Effector memory CD8-positive, alpha-beta T cell (primary cell): Measurements from ENCODE around the gene TBC1D5.

Source experiments
- ATAC-seq: fragments of 150-1000 bp; cut with Tn5 transposase; replicated peaks from 2 replicates; pipeline ENCODE4 v1.10.0; 2021; ENCODE audit warnings: mild to moderate bottlenecking, moderate library complexity
- DNase-seq, 3 experiments: peaks; one replicate each; pipeline ENCODE4 v3.0.0; 2021
- H3K27ac Mint-ChIP-seq, 2 donors: one replicate each; pipeline ENCODE4 v1.8.0; 2022; ENCODE audit warnings: mild to moderate bottlenecking in 2 of 2, mixed read lengths in 2 of 2, moderate library complexity in 2 of 2
- H3K27me3 Mint-ChIP-seq, 2 donors: one replicate each; pipeline ENCODE4 v1.8.0; 2022; ENCODE audit warnings: mixed read lengths in 2 of 2
- H3K36me3 Mint-ChIP-seq: one replicate; pipeline ENCODE4 v1.8.0; 2022; ENCODE audit warnings: mild to moderate bottlenecking, moderate library complexity, mixed read lengths; ENCODE audit not compliant: insufficient read depth
- H3K4me1 Mint-ChIP-seq, 2 donors: one replicate each; pipeline ENCODE4 v1.8.0; 2022; ENCODE audit warnings: low read depth in 2 of 2, mixed read lengths in 2 of 2
- H3K4me3 Mint-ChIP-seq, 2 donors: one replicate each; pipeline ENCODE4 v1.8.0; 2022; ENCODE audit warnings: mild to moderate bottlenecking in 2 of 2, mixed read lengths in 2 of 2, moderate library complexity in 2 of 2
- H3K9me3 Mint-ChIP-seq, 2 donors: one replicate each; pipeline ENCODE4 v1.8.0; 2022; ENCODE audit warnings: mixed read lengths in 2 of 2

TBC1D5 gene

DNA sequence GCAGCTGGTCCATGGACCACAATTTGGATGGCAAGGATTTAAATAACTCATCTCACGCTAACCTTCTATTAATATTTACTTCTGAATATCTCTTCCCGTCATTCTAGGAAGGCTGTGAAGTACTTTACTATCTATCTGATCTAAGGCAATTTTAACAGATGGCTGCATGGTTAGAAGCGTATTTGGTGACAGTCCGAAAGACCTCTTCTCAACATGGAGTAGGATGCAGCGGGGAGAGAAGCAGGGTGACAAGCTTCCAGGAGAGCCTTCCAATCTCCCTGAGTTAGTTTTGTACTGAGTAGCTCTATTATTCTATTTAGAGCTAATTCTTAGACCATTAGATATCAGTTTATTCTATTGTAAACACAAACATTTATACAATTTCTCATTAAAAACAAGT lies 548.3 kb downstream of the TBC1D5 start:
- H3K9me3 Mint-ChIP-seq = no peaks in the 10 kb centered on the region
- no peak overlapping the region for H3K4me3 Mint-ChIP-seq
- H3K36me3 Mint-ChIP-seq = no peaks in the 10 kb centered on the region
- H3K27ac Mint-ChIP-seq = no peak overlapping the region
- DNase-seq = no peak
- no peak for ATAC-seq
- H3K4me1 Mint-ChIP-seq = peaks cover 7 to 15% of the 10 kb centered on the region in 2 donors
- H3K27me3 Mint-ChIP-seq = no peaks in the 10 kb centered on the region

DNA sequence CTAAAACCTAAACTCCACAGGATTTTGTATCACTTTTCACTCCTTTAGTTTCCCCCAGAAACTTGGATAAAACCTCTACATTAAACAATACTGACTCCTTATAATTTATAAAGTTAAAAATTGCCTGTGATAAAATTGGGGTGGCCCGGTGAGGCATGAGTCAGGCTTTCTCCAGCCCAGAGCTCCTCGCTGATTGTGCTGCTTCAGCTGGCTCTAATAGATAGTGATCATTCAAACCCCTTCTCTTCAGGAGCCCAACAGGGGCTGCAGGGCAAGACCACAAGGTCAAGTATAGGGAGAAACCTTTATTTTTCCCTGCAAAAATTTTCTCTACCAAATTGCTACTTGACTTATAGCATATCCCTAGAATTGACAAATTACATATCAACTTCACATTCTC lies 549.4 kb downstream of the TBC1D5 start:
- ATAC-seq (no peak), DNase-seq (no peak)
- Mint-ChIP-seq H3K27me3 (no peaks in the 10 kb centered on the region), H3K4me3 (no peak overlapping the region), H3K9me3 (no peaks in the 10 kb centered on the region), H3K36me3 (no peaks in the 10 kb centered on the region), H3K27ac (peak overlapping the region in 1 of 2 donors; percentile 76), H3K4me1 (peaks cover 7 to 15% of the 10 kb centered on the region in 2 donors)

DNA sequence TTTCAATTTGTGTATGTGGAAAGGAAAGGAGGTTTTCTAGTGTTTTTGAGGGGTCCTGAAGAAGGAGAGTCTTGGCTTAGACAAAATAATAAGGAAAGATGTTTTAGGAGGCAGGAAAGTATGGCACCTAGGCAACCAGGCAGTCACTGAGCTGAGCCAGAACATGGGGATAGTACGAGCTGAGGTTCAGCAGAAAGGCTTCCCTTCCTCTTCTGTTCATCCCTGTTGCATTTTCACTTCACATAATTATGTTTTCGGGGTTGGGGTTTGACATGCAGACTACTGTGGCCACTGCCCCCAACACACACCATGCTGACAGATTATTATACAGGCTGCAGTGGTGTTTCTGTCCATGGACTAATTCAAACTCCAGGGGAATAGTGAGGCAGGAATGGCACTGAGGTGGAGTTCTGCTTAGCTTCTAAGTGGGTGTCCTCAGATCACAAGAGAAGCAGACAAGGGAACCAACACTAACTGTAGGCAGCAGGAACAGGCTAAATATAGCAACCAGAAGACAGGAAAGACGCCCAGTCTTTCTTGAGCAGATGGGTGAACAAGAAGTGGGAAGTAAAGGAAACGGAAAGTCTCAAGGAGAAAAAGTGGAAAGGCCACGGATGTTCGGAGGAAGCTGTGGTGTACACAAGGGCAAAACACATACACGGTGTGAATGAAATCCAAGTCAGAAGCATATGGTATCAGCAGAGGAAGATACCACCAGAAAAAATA lies 551.9 kb downstream of the TBC1D5 start:
- H3K36me3 Mint-ChIP-seq = no peaks in the 10 kb centered on the region
- ATAC-seq (no peak), DNase-seq (no peak)
- H3K4me1 Mint-ChIP-seq = peaks cover 4 to 15% of the 10 kb centered on the region in 2 donors
- no peak overlapping the region for H3K4me3 Mint-ChIP-seq
- no peaks in the 10 kb centered on the region for H3K27me3 Mint-ChIP-seq
- no peaks in the 10 kb centered on the region for H3K9me3 Mint-ChIP-seq
- peak overlapping the region in 1 of 2 donors; percentile 17 for H3K27ac Mint-ChIP-seq

DNA sequence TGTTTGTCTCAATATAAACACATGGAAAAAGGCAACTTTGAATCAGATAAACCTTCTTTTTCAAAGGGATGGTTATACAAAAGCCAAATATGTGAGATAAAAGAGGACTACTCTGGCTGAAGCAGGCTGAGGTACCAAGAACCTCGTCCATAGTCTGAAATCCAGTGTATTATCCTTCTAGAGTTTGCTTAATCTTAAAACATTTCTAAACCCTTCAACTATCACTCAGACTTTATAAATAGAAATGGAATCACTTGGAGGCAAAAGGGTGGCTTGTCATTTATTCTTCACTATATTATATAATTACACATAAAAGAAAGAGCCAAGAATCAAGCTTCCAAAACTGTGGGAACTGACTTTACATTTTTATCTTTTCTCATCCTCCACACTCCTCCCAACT lies 554.1 kb downstream of the TBC1D5 start:
- H3K27ac Mint-ChIP-seq = no peak overlapping the region
- no peak for DNase-seq
- H3K36me3 Mint-ChIP-seq = no peaks in the 10 kb centered on the region
- H3K9me3 Mint-ChIP-seq = no peaks in the 10 kb centered on the region
- peaks cover 10 to 18% of the 10 kb centered on the region in 2 donors for H3K4me1 Mint-ChIP-seq
- no peak for ATAC-seq
- H3K4me3 Mint-ChIP-seq = no peak overlapping the region
- no peaks in the 10 kb centered on the region for H3K27me3 Mint-ChIP-seq

DNA sequence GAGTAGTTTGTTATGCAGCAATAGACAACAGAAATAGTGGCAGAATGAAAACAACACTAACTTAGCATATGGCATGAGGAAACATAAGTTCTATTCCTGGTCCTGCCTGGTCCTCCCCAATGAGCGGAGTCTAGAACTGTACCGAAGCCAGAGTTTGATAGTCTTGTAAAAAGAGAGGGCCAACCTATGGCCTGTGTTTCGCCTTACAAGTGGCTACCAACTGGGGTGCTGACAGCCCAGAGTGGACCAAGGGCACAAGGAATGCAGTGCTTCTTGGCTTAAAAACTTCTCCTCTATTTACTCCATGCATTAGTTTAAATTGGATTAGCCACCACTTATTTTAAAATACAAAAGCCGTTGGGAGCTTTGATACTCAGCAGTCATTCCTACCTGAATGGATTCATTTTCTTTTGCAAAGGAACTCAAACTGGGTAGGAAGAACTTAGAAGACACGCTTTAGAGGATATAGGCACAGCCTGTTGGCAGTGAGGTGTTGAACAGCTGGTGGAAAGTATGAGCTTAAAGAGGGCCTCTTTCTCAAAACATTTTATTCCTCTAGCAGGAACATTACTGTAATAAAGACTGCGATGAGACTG lies 554.7 kb downstream of the TBC1D5 start:
- no peak overlapping the region for H3K27ac Mint-ChIP-seq
- no peaks in the 10 kb centered on the region for H3K27me3 Mint-ChIP-seq
- no peaks in the 10 kb centered on the region for H3K36me3 Mint-ChIP-seq
- no peak for DNase-seq
- peaks cover 15 to 25% of the 10 kb centered on the region in 2 donors for H3K4me1 Mint-ChIP-seq
- H3K4me3 Mint-ChIP-seq = no peak overlapping the region
- H3K9me3 Mint-ChIP-seq = no peaks in the 10 kb centered on the region
- no peak for ATAC-seq

DNA sequence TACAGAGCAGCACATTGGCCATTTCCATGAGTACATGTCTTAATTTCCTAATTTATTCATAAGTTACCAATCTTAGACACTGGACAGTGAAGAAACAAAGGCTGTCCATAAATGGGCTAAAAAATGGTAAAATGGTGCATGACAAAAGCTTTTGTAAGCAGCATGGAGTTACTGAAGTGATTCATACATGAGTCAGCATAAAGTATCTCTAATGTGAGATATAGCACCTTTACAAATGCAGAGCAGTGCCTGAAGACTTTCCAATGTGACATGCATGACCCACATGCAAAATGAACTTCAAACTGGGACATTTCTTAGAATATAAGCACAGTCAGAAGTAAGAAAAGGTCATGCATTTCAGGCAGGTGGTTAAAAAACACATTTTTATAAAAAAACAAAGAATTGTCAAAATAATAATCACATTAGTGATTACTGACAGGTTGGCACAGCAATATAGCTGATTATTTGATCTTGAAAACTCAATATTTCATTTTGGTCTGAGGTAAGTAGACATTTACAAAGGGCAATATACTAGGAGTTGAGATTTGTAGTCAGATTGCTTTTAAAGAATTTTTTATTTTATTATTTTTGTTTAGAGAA lies 558.4 kb downstream of the TBC1D5 start:
- Mint-ChIP-seq H3K36me3 (no peaks in the 10 kb centered on the region), H3K27me3 (no peaks in the 10 kb centered on the region)
- ATAC-seq = no peak

DNA sequence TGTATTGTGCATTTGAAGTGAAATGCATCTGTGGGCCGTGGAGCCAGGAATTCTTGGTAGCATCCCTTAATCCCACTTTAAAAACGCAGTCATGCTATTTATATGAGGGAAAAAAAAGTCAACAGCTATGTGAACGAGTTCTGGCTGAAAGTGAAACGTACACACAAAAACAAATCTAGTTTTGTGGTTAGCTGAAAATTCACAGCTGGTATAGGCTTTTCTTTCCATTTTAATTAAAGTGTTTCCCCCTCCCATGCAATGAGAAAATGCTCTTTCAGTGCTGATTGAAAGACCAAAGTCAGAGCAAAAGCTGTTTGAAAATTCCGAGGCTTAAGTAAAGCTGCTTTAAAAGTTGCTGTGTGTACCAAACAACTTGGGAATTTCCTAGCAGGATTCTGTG lies 560.3 kb downstream of the TBC1D5 start:
- H3K9me3 Mint-ChIP-seq = no peaks in the 10 kb centered on the region
- DNase-seq = peak in 1 of 3 experiments; percentile 3
- peaks cover 23 to 35% of the 10 kb centered on the region in 2 donors for H3K4me1 Mint-ChIP-seq
- no peaks in the 10 kb centered on the region for H3K36me3 Mint-ChIP-seq
- ATAC-seq = no peak
- no peaks in the 10 kb centered on the region for H3K27me3 Mint-ChIP-seq
- H3K27ac Mint-ChIP-seq = peak overlapping the region; percentile 21 to 38
- H3K4me3 Mint-ChIP-seq = peak overlapping the region; percentile 31 to 67

More for the DNA sequence above, 558.4 kb downstream of the TBC1D5 start:
- Mint-ChIP-seq H3K9me3 (no peaks in the 10 kb centered on the region), H3K4me1 (peaks cover 23 to 35% of the 10 kb centered on the region in 2 donors), H3K27ac (no peak overlapping the region), H3K4me3 (no peak overlapping the region)
- no peak for DNase-seq

DNA sequence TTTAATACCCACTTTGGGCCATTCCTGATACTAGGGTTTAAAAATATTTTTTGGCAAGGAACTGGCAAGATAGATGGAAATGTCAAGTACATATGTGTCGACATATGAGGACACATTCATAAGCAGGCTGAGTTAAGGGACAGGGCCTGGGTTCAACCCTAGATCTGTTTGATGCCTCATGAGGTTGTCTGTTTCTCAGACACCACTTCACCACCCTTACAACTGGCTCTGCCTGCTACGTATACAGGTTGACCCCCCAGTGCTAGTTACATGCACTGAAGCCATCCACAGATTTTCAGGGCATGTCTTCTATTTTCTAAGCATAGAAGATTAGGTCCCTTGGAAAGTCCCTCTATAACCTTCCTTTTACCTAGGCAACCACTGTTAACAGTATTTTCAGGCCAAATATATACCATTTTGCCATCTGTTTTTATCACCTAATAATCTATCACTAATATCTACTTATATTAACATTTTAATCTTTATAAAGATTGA lies 561.0 kb downstream of the TBC1D5 start:
- Mint-ChIP-seq H3K36me3 (no peaks in the 10 kb centered on the region), H3K27ac (peak overlapping the region in 1 of 2 donors; percentile 71), H3K27me3 (no peaks in the 10 kb centered on the region), H3K9me3 (no peaks in the 10 kb centered on the region), H3K4me1 (peaks cover 23 to 35% of the 10 kb centered on the region in 2 donors), H3K4me3 (no peak overlapping the region)
- no peak for ATAC-seq
- no peak for DNase-seq

DNA sequence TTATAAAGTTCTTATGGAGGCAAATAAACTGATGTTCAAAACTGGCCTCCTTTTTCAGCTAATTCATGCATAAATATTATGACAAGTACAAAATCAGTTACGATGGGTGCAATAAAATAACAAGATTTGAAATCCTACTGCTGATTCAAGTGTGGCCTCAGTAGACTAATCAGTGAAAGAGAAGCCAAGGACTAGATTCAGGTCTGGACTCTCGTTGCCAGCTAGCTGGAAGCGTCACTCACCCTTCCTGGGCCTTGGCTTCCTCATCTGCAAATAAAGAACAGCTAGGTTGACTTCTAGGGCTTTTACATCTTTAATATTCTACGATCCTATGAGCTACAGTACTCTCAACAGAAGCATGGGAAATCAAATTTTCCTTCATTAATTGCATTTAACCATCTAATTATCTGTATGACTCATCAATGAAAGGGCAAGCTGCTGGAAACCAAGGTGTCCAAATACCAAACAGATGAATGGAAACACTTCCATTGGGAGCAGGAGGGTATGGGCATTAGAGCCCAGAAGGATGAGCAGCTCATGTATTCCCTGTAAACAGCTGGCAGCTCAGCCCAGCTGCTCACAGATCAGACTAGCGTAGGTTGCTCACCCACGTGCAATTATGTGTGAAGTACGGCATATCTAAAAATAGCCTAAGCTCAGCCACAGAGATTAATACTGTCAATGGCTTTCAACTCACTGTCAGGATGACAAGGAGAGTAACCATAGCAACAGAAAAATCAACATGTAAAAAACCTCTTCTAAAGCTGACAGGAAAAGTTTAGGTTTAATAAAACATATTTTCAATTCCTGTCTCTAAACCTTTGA lies 562.8 kb downstream of the TBC1D5 start:
- Mint-ChIP-seq H3K36me3 (no peaks in the 10 kb centered on the region), H3K27me3 (no peaks in the 10 kb centered on the region), H3K9me3 (no peaks in the 10 kb centered on the region), H3K4me3 (no peak overlapping the region), H3K27ac (peak overlapping the region in 1 of 2 donors; percentile 71), H3K4me1 (peaks cover 23 to 35% of the 10 kb centered on the region in 2 donors)
- peak in 2 of 3 experiments; percentile 13 to 28 for DNase-seq
- peak; percentile 96 for ATAC-seq

DNA sequence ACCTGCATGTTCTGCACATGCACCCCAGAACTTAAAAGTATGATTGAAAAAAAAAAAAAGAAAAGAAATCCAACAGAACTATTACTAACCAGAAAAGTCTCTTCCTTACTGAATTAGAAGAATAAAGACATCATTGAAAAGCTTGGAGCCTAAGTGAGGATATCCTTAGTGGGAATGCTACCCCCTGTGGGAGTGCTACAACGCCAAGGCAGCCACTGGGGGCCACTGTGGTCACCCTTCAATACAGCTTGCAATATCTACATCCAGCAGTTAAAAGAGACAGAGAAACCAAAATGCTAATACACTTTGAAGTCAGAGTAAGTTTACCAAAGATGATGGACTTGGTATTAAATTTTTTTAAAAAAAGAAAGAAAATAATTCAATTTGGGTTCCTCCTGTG lies 565.7 kb downstream of the TBC1D5 start:
- DNase-seq = no peak
- ATAC-seq = no peak
- Mint-ChIP-seq H3K4me3 (no peak overlapping the region), H3K27me3 (no peaks in the 10 kb centered on the region), H3K9me3 (no peaks in the 10 kb centered on the region), H3K4me1 (peaks cover 9 to 15% of the 10 kb centered on the region in 2 donors), H3K36me3 (no peaks in the 10 kb centered on the region), H3K27ac (peak overlapping the region in 1 of 2 donors; percentile 20)

DNA sequence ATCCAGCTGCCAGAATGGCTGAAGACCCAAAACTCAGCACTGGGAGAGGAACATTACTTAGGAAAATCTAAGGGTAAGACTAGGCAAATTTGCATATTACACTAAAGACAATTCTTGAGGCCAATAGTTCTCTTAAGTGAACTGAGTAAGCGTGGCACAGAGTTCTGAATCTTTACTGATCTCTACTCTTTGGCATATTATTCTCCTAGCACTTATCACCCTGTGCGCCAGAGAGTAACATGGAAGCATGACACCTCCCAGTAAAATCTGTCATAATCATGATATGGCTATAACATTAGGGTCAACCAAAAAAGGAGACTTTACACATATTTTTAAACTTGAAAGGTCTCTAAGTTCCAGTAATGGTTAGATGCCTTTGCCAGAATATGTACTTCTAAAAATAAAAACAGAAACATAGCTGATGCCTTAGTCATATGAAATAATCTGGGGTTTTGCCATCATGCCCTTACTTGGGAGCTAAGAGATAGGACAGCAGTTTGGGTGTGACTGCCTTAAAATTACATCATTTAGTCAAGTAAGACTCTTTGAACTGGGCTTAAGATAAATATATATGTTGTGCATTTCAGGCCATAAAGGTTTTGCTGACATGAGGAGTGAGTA lies 567.1 kb downstream of the TBC1D5 start:
- no peak for DNase-seq
- H3K4me1 Mint-ChIP-seq = peaks cover 4 to 5% of the 10 kb centered on the region in 2 donors
- H3K27me3 Mint-ChIP-seq = no peaks in the 10 kb centered on the region
- no peaks in the 10 kb centered on the region for H3K9me3 Mint-ChIP-seq
- no peak for ATAC-seq
- no peaks in the 10 kb centered on the region for H3K36me3 Mint-ChIP-seq
- no peak overlapping the region for H3K4me3 Mint-ChIP-seq
- peak overlapping the region in 1 of 2 donors; percentile 35 for H3K27ac Mint-ChIP-seq

DNA sequence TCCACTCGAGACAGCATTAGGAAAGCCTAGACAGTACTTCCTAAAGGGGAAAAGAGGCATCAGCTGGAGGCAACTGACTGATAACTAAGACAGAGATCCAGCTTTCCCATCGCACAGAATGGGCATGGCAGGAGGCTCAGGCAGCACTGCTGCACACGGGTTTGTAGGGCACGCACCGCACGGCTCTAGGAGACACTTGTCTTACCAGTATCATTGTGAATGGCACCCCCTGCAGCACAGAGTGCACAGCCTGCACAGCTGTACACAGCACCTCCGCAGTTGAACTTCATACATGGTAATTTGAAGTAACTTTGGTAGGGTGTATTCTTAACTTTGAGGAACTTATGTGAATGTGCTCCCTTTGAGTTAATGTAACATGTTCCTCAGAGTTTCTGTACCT lies 576.1 kb downstream of the TBC1D5 start:
- Mint-ChIP-seq H3K4me3 (no peak overlapping the region), H3K27ac (no peak overlapping the region), H3K9me3 (no peaks in the 10 kb centered on the region), H3K4me1 (no peaks in the 10 kb centered on the region), H3K36me3 (peaks cover 5% of the 10 kb centered on the region), H3K27me3 (no peaks in the 10 kb centered on the region)
- ATAC-seq = no peak
- DNase-seq = no peak

DNA sequence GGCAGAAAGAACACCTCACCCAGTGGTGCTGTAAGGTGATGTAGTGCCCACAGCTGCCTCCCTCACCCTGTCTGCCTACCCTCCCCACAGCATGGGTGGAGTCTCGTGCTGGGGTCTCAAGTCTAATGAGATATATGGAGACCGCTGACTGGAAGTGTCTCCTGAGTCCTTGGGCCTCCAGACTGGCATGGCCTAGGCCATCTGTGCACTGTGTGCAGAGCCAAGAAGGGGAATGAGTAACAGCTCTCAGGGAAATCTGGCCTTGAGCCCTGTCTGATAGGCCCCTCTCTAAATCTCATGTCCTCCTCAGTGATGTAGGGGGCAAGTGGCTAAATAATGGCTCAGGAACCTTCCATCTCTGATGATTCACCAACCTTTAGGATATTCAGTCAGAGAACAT lies 580.3 kb downstream of the TBC1D5 start:
- Mint-ChIP-seq H3K27ac (peak overlapping the region in 1 of 2 donors; percentile 20), H3K36me3 (peaks cover 5% of the 10 kb centered on the region), H3K4me1 (peaks cover 0 to 7% of the 10 kb centered on the region in 2 donors), H3K4me3 (no peak overlapping the region), H3K9me3 (no peaks in the 10 kb centered on the region), H3K27me3 (no peaks in the 10 kb centered on the region)
- ATAC-seq (no peak), DNase-seq (no peak)
